Endothelial cell of umbilical vein (primary cell): Measurements from ENCODE around the gene ADTRP. TPM values are rescaled to one million over a fixed set of nuclear protein-coding genes. Genes with fewer than 3 reads are reported as not detected.

Experiments used
- BruUV-seq: library from RNA; stranded (reverse); fragments of 400-500 nt; replicated peaks from 2 replicates; lab custom pipeline; 2021; lab: Mats Ljungman, UMichigan
- CTCF ChIA-PET: fragments of 300-600, 350-600 bp; sonication (Branson Sonifier 250); formaldehyde crosslinking; loops from one replicate; lab custom pipeline; 2021; ENCODE audit warnings: antibody characterized with exemption, inconsistent platforms; lab: Charles Lee
- POLR2A ChIA-PET: fragments of 300-600, 350-600 bp; sonication (Branson Sonifier 250); formaldehyde crosslinking; loops from one replicate; lab custom pipeline; 2021; ENCODE audit warnings: antibody characterized with exemption, inconsistent platforms; lab: Charles Lee
- DNase-seq: peaks from one replicate; pipeline ENCODE4 v3.0.0-alpha.2; 2011; ENCODE audit warnings: low read depth, low spot score
- FAIRE-seq: peaks from 2 replicates; lab custom pipeline; 2011; peaks lifted over from hg19 to GRCh38; lab: Jason Lieb, UNC
- H2AFZ ChIP-seq: 2 replicates; pipeline ENCODE4 v1.6.0; 2012; ENCODE audit warnings: low read depth, low read length, control low read depth, inconsistent platforms
- H3K27ac ChIP-seq: 2 replicates; pipeline ENCODE4 v1.5.1; 2011; ENCODE audit warnings: low read depth, mild to moderate bottlenecking, control low read depth, low read length, moderate library complexity; ENCODE audit not compliant: insufficient read depth
- H3K27me3 ChIP-seq, 2 experiments: 2 replicates each; pipeline versions ENCODE4 v1.6.0 to v1.6.1; 2011; ENCODE audit warnings: low read length in 2 of 2, mixed read lengths in 1 of 2; ENCODE audit not compliant: control insufficient read depth in 2 of 2, insufficient read depth in 2 of 2
- H3K36me3 ChIP-seq, 2 experiments: 2 replicates in 1 of 2; 3 replicates in 1 of 2; pipeline ENCODE4 v1.5.1; 2011; ENCODE audit warnings: low read length in 2 of 2, mild to moderate bottlenecking in 1 of 2, moderate library complexity in 1 of 2; ENCODE audit not compliant: control insufficient read depth in 2 of 2, insufficient read depth in 2 of 2; ENCODE audit errors: extremely low read depth in 1 of 2
- H3K4me1 ChIP-seq: 3 replicates; pipeline ENCODE4 v1.5.1; 2011; ENCODE audit warnings: mild to moderate bottlenecking, low read length; ENCODE audit not compliant: control insufficient read depth, insufficient read depth; ENCODE audit errors: extremely low read depth
- H3K4me2 ChIP-seq: 2 replicates; pipeline ENCODE4 v1.6.1; 2011; ENCODE audit warnings: low read length, control low read depth, mixed read lengths; ENCODE audit not compliant: insufficient read depth
- H3K4me3 ChIP-seq, 3 experiments: fragments of 200-600 bp in 1 of 3; sonication (generic), shearing (Covaris generic) in 1 of 3; replicated peaks in 1 of 3; 2 replicates each; pipeline ENCODE4 v1.5.1; 2011 to 2016; ENCODE audit warnings: control low read depth in 3 of 3, low read length in 3 of 3, mild to moderate bottlenecking in 2 of 3, inconsistent platforms in 1 of 3, low read depth in 1 of 3, moderate library complexity in 1 of 3; ENCODE audit not compliant: insufficient read depth in 1 of 3
- H3K79me2 ChIP-seq: 2 replicates; pipeline ENCODE4 v1.6.0; 2012; ENCODE audit warnings: low read length, inconsistent platforms; ENCODE audit not compliant: control insufficient read depth, insufficient read depth
- H3K9ac ChIP-seq: replicated peaks from 2 replicates; pipeline ENCODE3; 2011; ENCODE audit warnings: low read length, control low read depth; ENCODE audit not compliant: insufficient read depth; ENCODE audit errors: extremely low read depth
- H3K9me1 ChIP-seq: replicated peaks from 3 replicates; pipeline ENCODE4 v1.6.0; 2011; ENCODE audit warnings: mild to moderate bottlenecking, low read length; ENCODE audit not compliant: control insufficient read depth, insufficient read depth; ENCODE audit errors: extremely low read depth
- H3K9me3 ChIP-seq: replicated peaks from 2 replicates; pipeline ENCODE4 v1.5.1; 2012; ENCODE audit warnings: low read length, inconsistent platforms; ENCODE audit not compliant: control insufficient read depth, insufficient read depth
- H4K20me1 ChIP-seq: replicated peaks from 2 replicates; pipeline ENCODE3; 2011; ENCODE audit warnings: mild to moderate bottlenecking, low read length; ENCODE audit not compliant: control insufficient read depth, insufficient read depth; ENCODE audit errors: extremely low read depth
- CTCF ChIP-seq, 2 donors: IDR thresholded peaks; 1 replicate in 1 of 2; 2 replicates in 1 of 2; pipeline ENCODE4 v1.5.1; 2011; ENCODE audit warnings: low read length in 2 of 2, mild to moderate bottlenecking in 2 of 2, moderate library complexity in 2 of 2, control low read depth in 1 of 2, inconsistent platforms in 1 of 2, low read depth in 1 of 2; ENCODE audit not compliant: insufficient read depth in 1 of 2; ENCODE audit errors: extremely low read depth in 1 of 2
- EZH2 ChIP-seq: IDR thresholded peaks from 2 replicates; pipeline ENCODE4 v1.6.1; 2012; ENCODE audit warnings: borderline replicate concordance, low read depth, mild to moderate bottlenecking, moderate library complexity, low read length, inconsistent platforms; ENCODE audit not compliant: severe bottlenecking
- FOS ChIP-seq: IDR thresholded peaks from 2 replicates; pipeline ENCODE4 v1.6.1; 2011; ENCODE audit warnings: mild to moderate bottlenecking, low read length, moderate library complexity, borderline replicate concordance; ENCODE audit not compliant: insufficient read depth
- GATA2 ChIP-seq: IDR thresholded peaks from 2 replicates; pipeline ENCODE4 v1.7.0; 2011; ENCODE audit warnings: low read depth, mild to moderate bottlenecking, moderate library complexity, mixed read lengths, low read length; ENCODE audit not compliant: insufficient read length, insufficient read depth
- JUN ChIP-seq: IDR thresholded peaks from 2 replicates; pipeline ENCODE4 v1.6.1; 2011; ENCODE audit warnings: borderline replicate concordance, low read depth; ENCODE audit not compliant: insufficient read length, insufficient read depth
- MAX ChIP-seq: IDR thresholded peaks from 2 replicates; pipeline ENCODE4 v1.6.1; 2011; ENCODE audit not compliant: insufficient read depth, insufficient read length
- MYC ChIP-seq: IDR thresholded peaks from one replicate; pipeline ENCODE4 v1.6.1; 2011; ENCODE audit warnings: mild to moderate bottlenecking, low read depth, low read length
- POLR2A ChIP-seq: IDR thresholded peaks from 2 replicates; pipeline ENCODE4 v1.6.1; 2012; ENCODE audit warnings: low read depth, mild to moderate bottlenecking, control low read depth, low read length
- POLR2AphosphoS5 ChIP-seq: IDR thresholded peaks from 2 replicates; pipeline ENCODE4 v1.6.1; 2012; ENCODE audit warnings: low read depth, mild to moderate bottlenecking, control low read depth, low read length, moderate library complexity; ENCODE audit not compliant: insufficient read depth
- dilution Hi-C: fragments of 300-500 bp; cut with MboI; formaldehyde crosslinking; loops from one replicate; pipeline ENCODE4 v1.15.0; 2019; ENCODE audit warnings: low sequenced_read_pairs; ENCODE audit not compliant: extremely low pct_ligation_motif_present
- intact Hi-C: fragments of 100-400 bp; cut with micrococcal nuclease; formaldehyde crosslinking; loops from one replicate; pipeline ENCODE4 v1.10.0; 2022
- polyA plus RNA-seq, 4 experiments: library from polyadenylated mRNA; depleted of rRNA in 3 of 4; stranded (reverse) in 3 of 4; unstranded in 1 of 4; fragments of >200 nt; gene quantifications; 2 replicates each; pipeline versions ENCODE4 v1.2.1 to v1.2.3, GENCODE V29; 2011 to 2012; ENCODE audit warnings: missing spikeins in 1 of 4
- total RNA-seq: library from RNA; stranded (reverse); gene quantifications from 2 replicates; pipeline ENCODE4 v1.2.3, GENCODE V29; 2021

ADTRP gene
- total and polyA plus RNA-seq, 2 donors (not counting 3 experiments of a cell fraction or from before 2014, with no cell fraction given) = 3.3 to 4.4 TPM

GRCh38 chr6:11702089-11702488 lies 76.5 kb downstream of the ADTRP start:
- CTCF ChIA-PET = interaction anchor here (1.1 to 2.6 kb wide), 3 partner anchors 46 to 532 kb away, joined by 3 to 7 read pairs (median 5); no protein-coding TSS in a partner anchor
- Histone ChIP-seq H3K27me3 (no peaks in the 10 kb centered on the region), H3K9ac (no peak overlapping the region), H3K9me1 (no peaks in the 10 kb centered on the region), H4K20me1 (no peaks in the 10 kb centered on the region), H3K9me3 (no peaks in the 10 kb centered on the region), H3K27ac (no peak overlapping the region), H3K4me2 (no peak overlapping the region), H3K4me1 (no peaks in the 10 kb centered on the region), H3K36me3 (no peaks in the 10 kb centered on the region), H2AFZ (no peak overlapping the region), H3K4me3 (no peak overlapping the region), H3K79me2 (no peaks in the 10 kb centered on the region)
- POLR2A ChIA-PET = no interaction called here
- intact Hi-C loops = no loop called here
- no peak for DNase-seq
- TF ChIP-seq POLR2AphosphoS5 (no peak), MYC (no peak), CTCF (IDR thresholded peaks at IDR 0.05; ENCODE audit: extremely low read depth in 1 of 2, insufficient read depth in 1 of 2, low read depth in 1 of 2, low read length in 2 of 2) (no peak), POLR2A (no peak), EZH2 (no peak), JUN (no peak), GATA2 (no peak), MAX (no peak), FOS (no peak)
- BruUV-seq = no TSS peak
- no peak for FAIRE-seq
- dilution Hi-C loops = no loop called here
